Posterior vena cava (tissue), 2 donors: ENCODE data around the gene APOL3. TPM values are rescaled to one million over a fixed set of nuclear protein-coding genes. Genes with fewer than 3 reads are reported as not detected.
"Not testable (repeated sequence)": the region's sequence is repeated elsewhere in the genome, so short reads cannot be mapped to it uniquely, and the experiment has no call there.

Source experiments
- DNase-seq: peaks from one replicate; pipeline ENCODE4 v3.0.0-alpha.2; 2020; ENCODE audit warnings: low spot score
- intact Hi-C, 2 donors: fragments of 100-400 bp; cut with DNase I; formaldehyde crosslinking; loops; one replicate each; pipeline versions ENCODE4 v1.14.1 to v1.14.2; 2022 to 2023
- total RNA-seq, 2 donors: library from RNA; stranded (reverse); fragmentation: NEBNext Ultra II Directional; extraction: Animal tissue kit (Norgen Biotek cat#: 25700); gene quantifications; one replicate each; pipeline ENCODE4 v1.2.1, GENCODE V29; 2021
- donor health status: DM: yes; HTN: yes; CAD: no.
- donor health status: DM: yes; HTN: yes; CAD: no.

APOL3 gene
- total RNA-seq, 2 donors from 2014 or later = 54.5 to 69.2 TPM

GRCh38 chr22:36166086-36166485 is 5.5 kb upstream of the APOL3 start:
- intact Hi-C loops = no loop called here

GRCh38 chr22:36165141-36165540 is 4.6 kb upstream of the APOL3 start:
- intact Hi-C loops = no loop called here
- no peak for DNase-seq

More at GRCh38 chr22:36166086-36166485, 5.5 kb upstream of the APOL3 start:
- DNase-seq = no peak

- intact Hi-C loops = no loop called here
- no peak for DNase-seq
Observed at GRCh38 chr22:36164621-36165020, 4.1 kb upstream of the APOL3 start.

GRCh38 chr22:36163497-36163896 is 2.9 kb upstream of the APOL3 start:
- intact Hi-C loops = no loop called here

GRCh38 chr22:36162127-36163034 is 1.8 kb upstream of the APOL3 start:
- no peak for DNase-seq
- intact Hi-C loops = no loop called here

More at GRCh38 chr22:36163497-36163896, 2.9 kb upstream of the APOL3 start:
- no peak for DNase-seq

GRCh38 chr22:36161793-36162126 is 1.2 kb upstream of the APOL3 start:
- DNase-seq, intact Hi-C loops: not testable (repeated sequence)

GRCh38 chr22:36156515-36157419 is 3.8 kb downstream of the APOL3 start:
- intact Hi-C loops = no loop called here
- DNase-seq = peak; percentile 95

- intact Hi-C loops = no loop called here
- DNase-seq = no peak
Observed at GRCh38 chr22:36156119-36156514, 4.4 kb downstream of the APOL3 start.

DNA sequence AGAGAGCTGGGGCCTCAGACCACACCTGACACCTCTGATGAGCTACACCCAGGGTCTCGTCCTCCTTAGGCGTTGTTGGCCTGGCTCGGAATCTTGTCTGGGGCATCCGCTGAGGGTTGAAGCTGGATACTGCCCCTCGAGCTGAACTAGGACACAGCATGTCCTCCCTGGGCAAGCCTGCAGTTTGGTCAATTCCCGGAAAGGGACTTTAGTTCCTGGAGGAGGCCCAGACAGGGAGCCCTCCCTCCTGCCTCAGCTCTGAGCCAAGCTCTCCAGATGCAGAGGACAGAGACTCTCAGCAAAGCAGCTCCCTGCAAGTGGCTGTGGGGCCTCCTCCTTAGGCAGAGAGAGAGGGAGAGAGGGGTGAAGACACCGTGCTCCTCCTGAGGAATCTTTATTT is 4.9 kb downstream of the APOL3 start:
- intact Hi-C loops = no loop called here
- peak; percentile 87 for DNase-seq

DNA sequence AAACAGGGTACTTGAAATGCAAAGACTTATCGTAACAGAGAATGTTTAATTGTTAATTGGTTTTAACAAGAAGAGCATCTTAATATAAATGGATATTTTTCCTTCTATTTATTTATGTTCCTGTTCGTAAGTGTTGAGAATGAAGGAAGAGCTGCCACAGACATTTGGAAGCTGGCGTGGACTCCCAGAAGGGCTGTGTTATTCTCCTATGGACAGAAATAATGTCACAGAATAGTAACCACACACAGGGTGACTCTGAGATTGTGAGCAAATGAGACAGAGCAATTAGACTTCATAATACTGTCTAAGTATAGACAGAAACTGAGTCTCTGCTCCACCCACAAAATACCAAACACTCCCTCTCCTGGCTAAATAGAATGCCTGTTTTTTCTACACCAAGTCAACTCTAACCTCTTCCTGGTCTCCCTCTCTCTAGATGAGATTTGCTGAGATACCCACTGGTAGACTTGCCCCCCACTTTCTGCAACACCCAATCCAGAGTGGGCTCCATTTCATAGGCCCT is 6.1 kb downstream of the APOL3 start:
- intact Hi-C loops = no loop called here
- no peak for DNase-seq

DNA sequence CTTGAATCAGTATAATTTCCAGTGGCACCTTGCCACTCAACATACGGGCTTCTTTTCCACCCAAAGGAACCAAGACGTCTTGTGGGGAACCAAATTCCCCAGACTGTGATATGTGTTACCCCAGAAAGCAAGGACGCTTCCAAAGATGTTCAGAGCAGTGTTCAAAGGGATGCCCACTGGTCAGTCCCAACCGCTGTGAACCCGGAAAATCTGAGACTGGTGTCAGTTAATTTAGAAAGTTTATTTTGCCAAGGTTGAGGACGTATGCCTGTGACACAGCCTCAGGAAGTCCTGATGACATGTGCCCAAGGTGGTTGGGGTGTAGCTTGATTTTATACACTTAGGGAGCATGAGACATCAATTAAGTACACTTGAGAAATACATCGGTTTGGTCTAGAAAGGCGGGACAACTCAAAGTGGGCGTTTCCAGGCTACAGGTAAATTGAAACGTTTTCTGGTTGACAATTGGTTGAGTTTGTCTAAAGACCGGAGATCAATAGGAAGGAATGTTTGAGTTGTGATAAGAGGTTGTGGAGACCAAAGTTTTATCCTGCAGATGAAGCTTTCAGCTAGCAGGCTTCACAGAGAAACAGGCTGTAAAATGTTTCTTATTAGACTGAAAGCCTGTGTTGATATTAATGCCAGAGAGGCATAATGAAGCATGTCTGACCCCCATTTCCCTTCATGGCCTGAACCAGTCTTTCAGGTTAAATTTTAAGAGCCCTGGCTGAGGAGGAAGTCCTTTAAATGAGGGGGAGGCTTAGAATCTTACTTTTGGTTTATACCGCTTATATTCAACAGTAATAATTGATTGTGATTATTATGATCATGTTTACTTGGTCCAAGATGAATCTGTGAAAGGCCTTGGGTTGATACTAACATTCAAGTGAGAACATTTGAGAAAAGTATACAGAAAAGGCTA is 6.8 kb downstream of the APOL3 start:
- intact Hi-C loops = no loop called here
- DNase-seq = no peak

DNA sequence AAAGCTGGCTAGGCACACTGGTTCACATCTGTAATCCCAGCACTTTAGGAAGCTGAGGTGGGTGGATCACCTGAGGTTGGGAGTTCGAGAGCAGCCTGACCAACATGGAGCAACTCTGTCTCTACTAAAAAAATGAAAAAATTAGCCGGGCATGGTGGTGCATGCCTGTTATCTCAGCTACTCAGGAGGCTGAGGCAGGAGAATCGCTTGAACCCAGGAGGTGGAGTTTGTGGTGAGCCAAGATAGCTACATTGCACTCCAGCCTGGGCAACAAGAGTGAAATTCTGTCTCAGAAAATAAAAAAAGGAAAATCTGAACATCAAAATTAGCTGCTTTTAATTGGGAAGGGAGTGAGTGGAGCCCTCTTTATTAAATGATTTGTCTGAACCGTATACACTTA is 7.7 kb downstream of the APOL3 start:
- intact Hi-C loops, DNase-seq: not testable (repeated sequence)

DNA sequence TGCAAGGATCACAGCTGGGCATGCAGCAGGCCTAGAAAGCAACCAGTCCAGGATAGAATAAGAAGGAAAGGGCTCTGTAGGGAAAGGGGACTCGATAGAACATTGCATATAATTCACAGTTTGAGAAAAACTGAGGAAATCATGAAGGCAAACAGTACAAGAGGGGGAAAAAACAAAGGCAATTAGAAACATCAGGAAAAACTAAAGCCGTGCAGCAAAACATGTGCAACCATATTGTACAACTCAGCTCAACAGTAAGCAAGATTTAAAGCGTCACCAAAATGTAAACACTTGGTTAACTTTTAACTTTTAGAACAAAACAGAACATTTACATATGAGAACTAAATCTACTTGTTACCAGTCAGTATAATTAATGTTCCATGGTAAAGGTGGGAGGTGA is 8.5 kb downstream of the APOL3 start:
- DNase-seq = no peak
- intact Hi-C loops = no loop called here

DNA sequence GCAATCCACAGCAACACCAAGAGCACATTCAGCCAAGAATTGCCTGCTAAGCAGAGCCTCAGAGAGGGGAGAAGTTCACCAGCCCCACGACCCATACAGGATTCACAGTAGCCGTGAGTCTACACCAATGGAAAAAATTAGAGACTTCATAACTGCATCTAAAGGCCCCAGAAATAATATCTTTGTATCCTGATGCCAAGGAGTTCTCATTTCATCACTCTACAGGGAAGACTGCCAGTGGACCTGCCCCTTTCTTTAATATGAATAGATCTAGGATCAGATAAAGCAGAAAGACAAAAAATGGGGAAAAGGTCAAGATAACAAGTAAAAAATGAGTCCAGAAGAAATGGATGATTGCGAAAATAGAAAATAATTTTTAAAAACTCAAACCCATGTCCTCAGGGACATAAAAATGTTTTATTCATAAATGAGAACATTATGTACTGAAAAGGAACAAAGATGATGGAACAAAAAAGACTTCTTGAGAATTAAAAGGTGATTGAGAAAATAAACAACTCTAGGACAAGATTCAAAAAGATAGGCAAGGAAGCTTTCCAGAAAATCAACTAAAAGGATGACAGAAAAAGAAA is 9.5 kb downstream of the APOL3 start:
- intact Hi-C loops = no loop called here
- no peak for DNase-seq

DNA sequence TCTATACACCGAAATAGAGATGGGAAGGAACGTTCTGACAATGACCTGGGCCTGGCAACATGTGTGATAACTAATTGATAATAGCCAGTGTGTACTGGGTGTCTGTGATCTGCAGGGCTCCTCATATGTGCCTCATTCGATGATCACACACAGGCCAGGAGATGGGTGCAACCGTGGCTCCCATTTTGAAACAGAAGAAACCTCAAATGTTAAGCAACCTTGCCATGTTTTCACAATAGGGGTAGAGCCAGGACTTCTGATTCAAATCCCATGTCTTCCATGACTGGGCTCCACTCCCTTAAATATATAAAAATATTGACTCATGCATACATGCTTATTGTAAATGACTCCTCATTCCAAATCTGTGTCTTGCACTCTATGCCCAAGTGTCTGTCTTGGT is 11.1 kb downstream of the APOL3 start:
- intact Hi-C loops = no loop called here
- DNase-seq = no peak

GRCh38 chr22:36148411-36148810 is 12.1 kb downstream of the APOL3 start:
- intact Hi-C loops = no loop called here

DNA sequence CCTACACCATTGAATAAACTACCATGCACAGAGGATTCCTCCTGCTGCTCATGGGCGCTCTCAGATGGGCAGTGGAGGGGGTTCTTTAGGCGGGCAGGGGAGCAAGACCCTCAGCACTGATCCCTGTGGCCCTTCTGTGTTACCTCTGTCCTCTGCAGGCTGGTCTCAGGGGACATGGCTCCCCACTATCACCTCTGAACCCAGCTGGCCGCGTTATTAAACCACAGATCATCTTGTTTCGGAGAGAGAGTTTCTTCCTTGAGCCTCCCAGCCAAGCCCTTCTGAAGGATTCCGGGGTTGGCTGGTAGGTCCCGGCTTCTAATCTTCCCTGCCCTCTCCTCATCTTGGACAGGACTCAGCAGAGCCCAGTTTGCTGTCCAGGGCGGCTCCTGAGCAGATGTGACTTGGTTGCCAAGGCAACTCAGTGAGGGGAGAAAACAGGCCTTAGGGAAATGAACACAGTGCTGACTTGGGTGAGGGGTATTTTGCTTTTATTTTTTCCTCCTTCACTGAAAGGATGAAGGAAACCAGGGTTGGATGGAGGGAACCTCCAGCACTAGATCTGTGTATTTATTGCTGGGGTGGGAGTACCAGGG is 13.3 kb downstream of the APOL3 start:
- no peak for DNase-seq
- intact Hi-C loops = no loop called here

More at GRCh38 chr22:36148411-36148810, 12.1 kb downstream of the APOL3 start:
- DNase-seq = no peak

DNA sequence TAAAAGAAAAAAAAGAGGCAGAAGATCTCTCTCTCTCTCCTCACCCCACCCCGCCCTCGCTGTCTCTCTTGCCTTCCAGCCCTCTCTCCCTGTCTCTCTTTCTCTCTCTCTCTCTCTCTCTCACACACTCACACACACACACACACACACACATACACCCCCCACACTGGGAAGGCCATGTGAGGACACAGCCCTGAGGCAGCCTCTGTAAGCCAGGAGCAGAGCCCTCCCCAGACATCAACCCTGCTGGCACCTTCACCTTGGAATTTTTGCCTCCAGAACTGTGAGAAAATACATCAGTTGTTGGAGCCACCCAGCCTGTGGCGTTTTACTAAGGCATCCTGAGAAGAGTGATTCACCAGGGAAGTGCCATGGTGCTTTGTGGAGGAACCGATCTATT is 14.7 kb downstream of the APOL3 start:
- DNase-seq = no peak
- intact Hi-C loops = loop anchor here in 1 of 2 donors (2.0 kb wide), 1 partner anchor 35 kb away; no protein-coding TSS in a partner anchor
